Activated CD4-positive, CD25-positive, alpha-beta regulatory T cell (primary cell): Measurements from ENCODE around the gene TEX26.

ENCODE experiments used
- DNase-seq, 4 experiments: peaks; one replicate each; lab custom pipeline; 2025; lab: John Stamatoyannopoulos, UW

Gene TEX26

GRCh38 chr13:30932481-30933353 lies at the start of gene TEX26:
Gene TEX26, plus strand, starts transcription at chr13:30932656. Its CDS starts 60 bp downstream, at chr13:30932716.
- DNase-seq, result no peak

- no peak for DNase-seq
These were observed 49.3 kb upstream of the TEX26 start for GRCh38 chr13:30882996-30883766.

GRCh38 chr13:30884543-30884942 lies 47.9 kb upstream of the TEX26 start:
- no peak for DNase-seq

GRCh38 chr13:30889196-30889690 lies 43.2 kb upstream of the TEX26 start:
- no peak for DNase-seq

- no peak for DNase-seq
These were observed 39.5 kb upstream of the TEX26 start for GRCh38 chr13:30892966-30893365.

GRCh38 chr13:30895773-30896172 lies 36.7 kb upstream of the TEX26 start:
- no peak for DNase-seq

- DNase-seq, result no peak
These were observed 34.4 kb upstream of the TEX26 start for GRCh38 chr13:30898070-30898469.

- DNase-seq, result no peak
These were observed 33.7 kb upstream of the TEX26 start for GRCh38 chr13:30898678-30899241.

- DNase-seq, result no peak
These were observed 32.0 kb upstream of the TEX26 start for GRCh38 chr13:30900436-30900835.

- no peak for DNase-seq
These were observed 31.3 kb upstream of the TEX26 start for GRCh38 chr13:30900952-30901749.

- DNase-seq, result no peak
These were observed 28.4 kb upstream of the TEX26 start for GRCh38 chr13:30904043-30904442.

- no peak for DNase-seq
These were observed 26.5 kb upstream of the TEX26 start, which contains the start of gene MEDAG for GRCh38 chr13:30905932-30906383. Gene MEDAG, plus strand, starts transcription at chr13:30906271. Its CDS starts 245 bp downstream, at chr13:30906516.

- DNase-seq, result no peak
These were observed 25.9 kb upstream of the TEX26 start for GRCh38 chr13:30906411-30907051.

- DNase-seq, result no peak
These were observed 25.2 kb upstream of the TEX26 start for GRCh38 chr13:30907121-30907861.

- DNase-seq, result no peak
These were observed 24.0 kb upstream of the TEX26 start for GRCh38 chr13:30908416-30908980.

- DNase-seq, result no peak
These were observed 21.8 kb upstream of the TEX26 start for GRCh38 chr13:30910676-30911075.

- DNase-seq, result no peak
These were observed 16.5 kb upstream of the TEX26 start for GRCh38 chr13:30915691-30916541.

GRCh38 chr13:30916991-30917390 lies 15.5 kb upstream of the TEX26 start:
- no peak for DNase-seq
